ENCODE results near the gene CLIC2.

The CLIC2 gene

DNA sequence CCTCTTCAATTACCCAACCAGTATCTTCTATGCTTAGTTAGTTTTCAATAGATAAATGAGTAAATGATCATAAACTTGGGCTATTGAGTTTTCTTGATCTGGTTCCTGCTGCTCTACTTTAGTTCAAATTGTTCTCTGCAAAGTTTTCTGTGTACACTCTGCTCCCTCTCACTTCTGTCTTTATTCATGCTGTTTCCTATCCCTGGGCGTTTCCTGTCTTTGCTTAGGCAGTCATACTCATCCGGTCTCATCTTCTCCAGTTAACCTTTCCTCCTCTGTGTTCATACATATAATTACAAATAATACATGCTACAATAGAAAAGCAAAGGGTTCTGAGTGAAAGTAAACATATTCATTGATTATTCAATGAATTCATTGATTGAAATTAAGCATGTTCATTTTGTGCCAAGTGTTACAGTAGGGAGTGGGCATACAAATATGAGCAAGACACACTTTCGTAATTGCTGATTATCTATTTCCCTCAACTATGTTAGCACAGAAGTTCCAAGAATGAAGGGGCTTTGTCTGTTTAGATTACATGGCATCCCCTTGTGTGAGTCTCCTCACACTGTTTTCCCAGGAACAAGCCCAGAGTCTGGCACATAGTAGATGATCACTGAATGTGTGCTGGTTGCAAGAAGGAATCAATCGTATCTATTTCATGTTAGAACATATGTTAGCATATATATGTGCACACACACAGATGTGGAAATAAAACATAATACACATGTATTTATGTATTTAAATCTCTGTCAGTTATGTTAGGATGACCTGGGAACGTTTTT, 71.3 kb downstream of the CLIC2 start:
- no peak for DNase-seq (ENCODE audit: low spot score)

DNA sequence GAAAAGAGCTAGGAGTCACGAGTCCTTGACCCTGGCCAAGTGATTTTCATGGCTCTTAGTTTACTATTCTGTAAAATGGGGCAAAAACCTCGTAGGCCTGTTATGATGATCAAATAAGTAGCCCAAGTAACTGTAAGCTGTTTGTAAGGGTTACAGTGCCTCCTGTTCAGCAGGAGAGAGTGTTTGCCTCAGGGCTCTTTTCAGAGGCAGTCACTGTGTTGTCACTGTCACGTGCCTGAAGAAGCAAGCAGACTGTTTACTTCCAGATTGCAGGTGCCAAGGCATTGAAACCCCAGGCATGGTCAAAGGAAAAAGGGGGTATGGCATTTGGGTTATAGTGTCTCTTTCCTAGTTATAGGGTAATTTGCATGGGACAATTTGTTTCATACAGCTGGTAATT, 74.7 kb downstream of the CLIC2 start:
- no peak for DNase-seq (ENCODE audit: low spot score)

DNA sequence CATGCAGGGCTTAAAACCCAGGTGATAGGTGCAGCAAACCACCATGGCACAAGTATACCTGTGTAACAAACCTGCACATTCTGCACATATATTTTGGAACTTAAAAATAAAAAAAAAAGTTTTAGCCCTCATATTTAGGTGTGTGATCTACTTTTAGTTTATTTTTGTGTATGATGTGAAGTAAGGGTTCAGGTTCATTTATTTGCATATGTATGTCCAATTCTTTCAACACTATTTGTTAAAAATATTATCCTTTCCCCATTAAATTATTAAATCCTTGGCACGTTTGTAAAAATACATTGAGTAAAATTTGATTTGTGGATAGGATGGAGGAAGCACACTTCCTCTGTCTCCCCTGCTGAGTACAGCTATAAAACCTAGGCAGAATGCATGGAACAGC, 83.0 kb downstream of the CLIC2 start:
- DNase-seq (ENCODE audit: low spot score), result no peak

DNA sequence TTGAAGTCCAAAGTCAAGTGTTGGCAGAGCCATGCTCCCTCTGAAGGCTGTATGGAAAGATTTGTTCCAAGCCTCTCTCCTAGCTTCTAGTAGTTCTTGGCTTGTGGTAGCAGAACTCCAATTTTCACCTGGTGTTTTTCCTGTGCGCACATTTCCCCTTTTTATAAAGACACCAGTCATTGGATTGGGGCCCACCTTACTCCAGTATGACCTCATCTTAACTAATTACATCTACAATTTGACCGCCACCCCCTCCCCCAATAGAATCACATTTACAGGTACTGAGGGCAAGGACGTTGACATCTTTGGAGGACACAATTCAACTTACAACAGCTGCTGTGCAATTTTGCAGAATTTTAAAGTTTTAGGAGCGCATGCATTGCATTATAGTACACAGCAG, 86.9 kb downstream of the CLIC2 start:
- DNase-seq (ENCODE audit: low spot score), result no peak

GRCh38 chrX:155246748-155247147, 87.7 kb downstream of the CLIC2 start:
- no peak for DNase-seq (ENCODE audit: low spot score)

DNA sequence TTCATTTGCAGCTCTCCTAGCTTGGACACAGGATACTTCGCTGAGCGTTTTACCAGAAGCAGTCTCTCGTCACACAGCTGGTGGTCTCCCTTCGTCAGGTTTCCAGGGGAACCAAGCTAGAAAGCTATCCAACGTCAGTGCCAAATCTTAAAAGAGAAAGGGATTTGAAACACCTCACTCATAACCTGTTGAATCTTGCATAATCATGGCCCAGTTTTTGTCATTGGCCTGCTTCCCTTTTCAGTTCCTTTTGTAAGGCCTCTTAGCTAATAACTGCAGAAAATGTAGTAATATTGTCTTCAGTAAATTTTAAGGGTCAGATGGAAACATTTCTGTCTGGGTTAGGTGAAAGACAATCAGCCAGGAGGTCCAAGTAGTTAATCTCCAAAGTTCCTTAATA, 92.1 kb downstream of the CLIC2 start:
- no peak for DNase-seq (ENCODE audit: low spot score)

DNA sequence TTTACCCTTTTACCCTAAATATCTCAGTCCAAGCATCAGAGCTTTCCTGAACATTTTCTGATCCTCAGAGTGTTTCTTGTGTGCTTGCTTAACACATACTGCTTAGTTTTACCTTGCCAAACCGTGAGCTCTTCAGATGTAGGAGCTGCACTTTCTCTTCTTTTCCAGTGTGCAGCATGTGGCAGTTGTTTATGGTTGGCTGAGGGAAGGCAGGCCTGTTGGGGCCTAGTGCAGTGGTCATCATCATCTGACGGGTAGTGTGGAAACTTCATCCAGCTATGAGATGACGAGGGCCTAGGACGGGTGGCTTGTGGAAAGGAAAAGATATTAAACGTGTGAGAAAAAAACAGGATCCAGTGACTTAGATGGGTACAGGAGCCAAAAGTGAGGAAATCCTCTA, 96.7 kb downstream of the CLIC2 start:
- no peak for DNase-seq (ENCODE audit: low spot score)

DNA sequence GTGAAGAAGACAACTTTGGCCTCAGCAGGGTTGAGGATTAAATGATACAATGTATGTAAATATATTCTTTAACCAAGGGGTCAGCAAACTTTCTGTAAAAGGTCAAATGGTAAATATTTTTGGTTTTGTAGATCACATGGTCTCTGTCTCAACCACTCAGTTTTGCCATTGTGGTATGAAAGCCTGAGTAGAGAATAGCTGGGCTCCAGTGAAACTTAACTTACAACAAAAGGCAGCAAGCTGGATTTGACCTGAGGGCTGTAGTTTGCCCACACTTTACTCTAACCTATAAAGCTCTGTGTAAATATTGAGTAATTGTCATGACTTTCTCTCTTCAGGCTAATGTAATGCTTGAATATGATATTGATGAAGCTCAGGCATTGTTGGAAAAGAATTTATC, 98.5 kb downstream of the CLIC2 start:
- DNase-seq (ENCODE audit: low spot score), result no peak

DNA sequence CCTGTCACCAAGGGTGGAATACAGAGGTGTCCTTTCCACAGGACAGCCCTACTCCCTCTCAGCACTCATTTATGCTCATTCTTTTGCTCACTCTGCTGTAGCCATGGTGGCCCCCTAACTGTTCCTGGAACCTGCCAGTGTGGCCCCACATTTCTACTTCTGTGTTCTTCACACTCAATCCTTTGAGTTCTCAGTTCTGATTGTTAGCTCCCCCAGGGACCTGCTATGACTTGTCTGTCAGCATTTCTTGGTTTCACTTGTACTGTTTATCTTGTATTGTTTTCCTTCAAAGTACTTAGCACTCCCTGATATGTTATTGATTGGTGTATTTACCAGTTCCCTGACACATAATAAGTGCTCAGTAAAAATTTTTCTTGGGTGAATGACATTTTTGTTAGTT, 103.3 kb downstream of the CLIC2 start:
- DNase-seq (ENCODE audit: low spot score), result no peak

Measured in germinal center (tissue), 1 donor.